Suprapubic skin (tissue), 4 donors: Measurements from ENCODE around the gene MRPL54. TPM values are rescaled to one million over a fixed set of nuclear protein-coding genes. Genes with fewer than 3 reads are reported as not detected.

Source experiments
- DNase-seq, 2 donors: peaks; one replicate each; pipeline ENCODE4 v3.0.0-alpha.2; 2019; ENCODE audit warnings: low spot score in 2 of 2
- H3K27ac ChIP-seq: fragments of 200-600 bp; sonication (generic); one replicate; pipeline ENCODE4 v1.5.1; 2019
- H3K27me3 ChIP-seq: fragments of 200-600 bp; sonication (generic); one replicate; pipeline ENCODE4 v1.5.1; 2019
- H3K36me3 ChIP-seq: fragments of 200-600 bp; sonication (generic); one replicate; pipeline ENCODE4 v1.5.1; 2019
- H3K4me1 ChIP-seq: fragments of 200-600 bp; sonication (generic); one replicate; pipeline ENCODE4 v1.5.1; 2019
- H3K4me3 ChIP-seq: fragments of 200-600 bp; sonication (generic); one replicate; pipeline ENCODE4 v1.5.1; 2019; ENCODE audit warnings: mild to moderate bottlenecking
- H3K9me3 ChIP-seq: fragments of 200-600 bp; sonication (generic); one replicate; pipeline ENCODE4 v1.5.1; 2019
- CTCF ChIP-seq, 2 donors: fragments of 200-600 bp in 1 of 2; fragments of 450-650 bp in 1 of 2; sonication (generic) in 1 of 2; IDR thresholded peaks; one replicate each; pipeline ENCODE4 v1.5.1; 2016 to 2019; ENCODE audit warnings: antibody characterized with exemption in 2 of 2, mild to moderate bottlenecking in 1 of 2, moderate library complexity in 1 of 2
- EP300 ChIP-seq: sonication (generic); formaldehyde crosslinking; IDR thresholded peaks from one replicate; pipeline ENCODE4 v1.6.1; 2017; ENCODE audit warnings: antibody characterized with exemption
- POLR2A ChIP-seq, 2 donors: fragments of 450-650 bp; IDR thresholded peaks; one replicate each; pipeline ENCODE4 v1.6.1; 2017; ENCODE audit warnings: antibody characterized with exemption in 2 of 2, mild to moderate bottlenecking in 2 of 2, moderate library complexity in 2 of 2
- POLR2AphosphoS5 ChIP-seq, 3 donors: sonication (generic); formaldehyde crosslinking; IDR thresholded peaks; one replicate each; pipeline ENCODE4 v1.6.1; 2017; ENCODE audit warnings: antibody characterized with exemption in 3 of 3
- WGBS: methylation state at CpG from one replicate; pipeline ENCODE4 v1.1.5; 2018; 5-methylcytosine and 5-hydroxymethylcytosine counted together
- total RNA-seq, 4 donors: library from RNA; depleted of rRNA; stranded (reverse); fragments of >200 nt; gene quantifications; one replicate each; pipeline ENCODE4 v1.1.0, GENCODE V29; 2016

Gene MRPL54
- total RNA-seq, 4 donors from 2014 or later, result 41.5 to 92.6 (median 63.7) TPM

GRCh38 chr19:3790941-3791340 lies 28.5 kb downstream of the MRPL54 start:
- H3K27ac ChIP-seq, result no peak overlapping the region
- no peak for TF ChIP-seq POLR2A (IDR thresholded peaks at IDR 0.05)
- no peak for TF ChIP-seq CTCF (IDR thresholded peaks at IDR 0.05)
- TF ChIP-seq POLR2AphosphoS5 (IDR thresholded peaks at IDR 0.05), result no peak
- TF ChIP-seq EP300, result no peak
- no peaks in the 10 kb centered on the region for H3K36me3 ChIP-seq
- H3K27me3 ChIP-seq, result peaks cover 18% of the 10 kb centered on the region
- WGBS, result 74% methylated on average over 7 of the region's 7 CpGs
- H3K9me3 ChIP-seq, result peaks cover 5% of the 10 kb centered on the region
- H3K4me1 ChIP-seq, result peaks cover 2% of the 10 kb centered on the region
- no peak for DNase-seq
- H3K4me3 ChIP-seq, result no peak overlapping the region

DNA sequence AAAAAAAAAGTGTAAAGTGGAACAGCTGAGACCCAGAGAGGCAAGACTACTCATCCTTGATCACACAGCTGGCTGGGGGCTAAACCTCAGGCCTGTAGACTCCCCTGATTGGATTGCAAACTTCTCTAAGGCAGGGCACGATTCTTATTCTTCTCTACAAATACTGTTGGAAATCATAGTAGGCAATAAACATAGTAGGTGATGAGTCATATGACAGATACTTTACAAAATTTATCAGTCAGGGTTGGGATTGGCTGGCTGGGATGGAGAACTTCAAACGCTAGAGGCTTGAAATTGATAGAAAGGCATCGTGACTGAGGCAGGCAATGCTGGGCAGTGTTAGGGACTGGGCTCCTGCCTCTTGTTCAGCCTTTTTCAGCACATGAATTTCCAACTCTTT lies 29.6 kb downstream of the MRPL54 start:
- Histone ChIP-seq H3K4me3 (no peak overlapping the region), H3K36me3 (no peaks in the 10 kb centered on the region), H3K27me3 (peaks cover 8% of the 10 kb centered on the region), H3K27ac (no peak overlapping the region), H3K9me3 (peaks cover 9% of the 10 kb centered on the region), H3K4me1 (no peaks in the 10 kb centered on the region)
- WGBS, result 70% methylated on average over 3 of the region's 3 CpGs
- no peak for DNase-seq
- TF ChIP-seq POLR2AphosphoS5 (IDR thresholded peaks at IDR 0.05), result no peak
- no peak for TF ChIP-seq EP300
- TF ChIP-seq POLR2A (IDR thresholded peaks at IDR 0.05), result no peak
- TF ChIP-seq CTCF (IDR thresholded peaks at IDR 0.05), result no peak

- WGBS, result 92% methylated on average over 3 of the region's 3 CpGs
- Histone ChIP-seq H3K9me3 (peaks cover 9% of the 10 kb centered on the region), H3K36me3 (no peaks in the 10 kb centered on the region), H3K27ac (no peak overlapping the region), H3K4me1 (no peaks in the 10 kb centered on the region), H3K4me3 (no peak overlapping the region), H3K27me3 (peaks cover 4% of the 10 kb centered on the region)
- TF ChIP-seq POLR2AphosphoS5 (IDR thresholded peaks at IDR 0.05) (no peak), CTCF (IDR thresholded peaks at IDR 0.05) (no peak), EP300 (no peak), POLR2A (IDR thresholded peaks at IDR 0.05) (no peak)
- no peak for DNase-seq
Observed at GRCh38 chr19:3793799-3794198, 31.3 kb downstream of the MRPL54 start.

DNA sequence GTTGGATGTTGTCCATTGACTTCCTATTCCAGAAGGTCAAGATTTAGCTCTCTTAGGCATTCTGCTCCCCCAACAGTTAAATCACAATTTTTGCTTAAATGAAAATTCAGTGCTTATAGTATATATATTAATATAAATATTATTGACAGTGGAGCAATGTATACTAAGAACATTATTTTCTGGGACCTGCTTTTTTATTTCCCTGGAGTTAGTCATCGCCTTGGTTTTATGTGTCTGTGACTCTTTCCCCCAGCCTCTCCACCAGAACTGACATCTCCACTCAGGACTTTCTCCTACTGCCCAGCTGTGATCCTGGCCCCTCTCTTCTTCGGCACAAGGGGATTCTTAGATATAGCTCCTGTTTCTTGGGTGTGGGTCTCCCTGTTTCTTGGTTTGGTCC lies 33.9 kb downstream of the MRPL54 start:
- Histone ChIP-seq H3K27me3 (peaks cover 23% of the 10 kb centered on the region), H3K36me3 (no peaks in the 10 kb centered on the region), H3K9me3 (peaks cover 4% of the 10 kb centered on the region), H3K4me1 (peaks cover 8% of the 10 kb centered on the region), H3K27ac (no peak overlapping the region), H3K4me3 (no peak overlapping the region)
- no peak for DNase-seq
- TF ChIP-seq POLR2A (IDR thresholded peaks at IDR 0.05) (no peak), EP300 (no peak), POLR2AphosphoS5 (IDR thresholded peaks at IDR 0.05) (no peak), CTCF (IDR thresholded peaks at IDR 0.05) (no peak)
- WGBS, result 87% methylated on average over 2 of the region's 2 CpGs

GRCh38 chr19:3798137-3798536 lies 35.7 kb downstream of the MRPL54 start:
- peaks cover 4% of the 10 kb centered on the region for H3K9me3 ChIP-seq
- no peak for DNase-seq
- no peak overlapping the region for H3K27ac ChIP-seq
- no peak overlapping the region for H3K4me3 ChIP-seq
- no peaks in the 10 kb centered on the region for H3K36me3 ChIP-seq
- TF ChIP-seq POLR2AphosphoS5 (IDR thresholded peaks at IDR 0.05) (no peak), POLR2A (IDR thresholded peaks at IDR 0.05) (no peak), EP300 (no peak), CTCF (IDR thresholded peaks at IDR 0.05) (no peak)
- peaks cover 14% of the 10 kb centered on the region for H3K4me1 ChIP-seq
- peaks cover 37% of the 10 kb centered on the region for H3K27me3 ChIP-seq
- 56% methylated on average over 6 of the region's 6 CpGs for WGBS
